PFSK-1 (cell line): ENCODE measurements around the gene MKI67.

ENCODE experiments used
- POLR2AphosphoS5 ChIP-seq: IDR thresholded peaks from 2 replicates; pipeline ENCODE4 v1.6.1; 2012; ENCODE audit warnings: low read depth, mild to moderate bottlenecking, control low read depth, low read length, moderate library complexity
- SIN3A ChIP-seq: IDR thresholded peaks from 2 replicates; pipeline ENCODE4 v1.6.1; 2012; ENCODE audit warnings: mild to moderate bottlenecking, low read length, moderate library complexity, borderline replicate concordance; ENCODE audit not compliant: insufficient read depth
- TAF1 ChIP-seq: IDR thresholded peaks from 2 replicates; pipeline ENCODE4 v1.6.1; 2012; ENCODE audit warnings: low read length, control low read depth, borderline replicate concordance; ENCODE audit not compliant: insufficient read depth

DNA sequence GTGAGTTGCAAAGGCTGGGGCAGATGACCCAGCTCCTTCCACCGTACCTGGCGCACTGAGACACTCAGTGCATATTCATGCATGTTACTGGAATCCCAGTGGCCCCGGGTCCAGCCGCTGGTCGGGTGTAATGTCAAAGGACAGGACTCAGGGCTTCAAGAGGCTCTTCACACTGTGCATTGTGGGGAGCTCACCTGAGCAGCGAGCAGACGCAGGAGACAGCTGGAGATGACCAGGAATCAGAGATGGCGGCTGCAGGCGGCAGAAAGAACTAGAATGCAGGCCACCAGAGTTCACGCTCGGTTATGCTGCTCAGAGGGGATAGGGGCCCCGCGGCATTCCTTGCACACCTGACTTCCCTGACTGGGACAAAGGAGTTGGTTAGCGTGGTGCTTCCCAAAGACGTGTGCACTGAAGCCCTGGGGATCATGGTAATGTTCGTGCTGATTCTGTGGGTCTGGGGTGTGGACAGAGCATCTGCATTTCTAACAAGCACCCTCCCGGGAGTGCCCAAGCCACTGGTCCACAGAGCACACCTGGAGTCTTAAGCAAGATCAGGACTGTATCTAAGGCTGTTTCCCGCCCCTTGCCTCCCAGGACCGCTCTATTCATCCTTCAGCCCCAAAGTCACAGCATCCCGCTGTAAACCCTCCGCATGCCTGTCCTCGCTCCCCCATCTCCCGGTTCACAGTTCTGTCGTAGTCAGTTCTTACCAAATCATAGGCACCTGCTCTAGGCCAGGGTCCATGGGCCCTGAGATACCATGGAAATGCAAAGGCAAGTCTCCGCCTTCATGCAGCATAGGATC is 71.0 kb downstream of the MKI67 start:
- TF ChIP-seq POLR2AphosphoS5 (no peak), TAF1 (no peak), SIN3A (no peak)
